Stimulated activated CD8-positive, alpha-beta memory T cell treated with anti-CD3 and anti-CD28 coated beads, Interleukin-12 subunit alpha, Interleukin-12 subunit beta, amount 100 ng/mL, for 1 hour (primary cell): ENCODE measurements around the gene FGF13.

Experiments used
- DNase-seq: peaks from one replicate; pipeline ENCODE4 v3.0.0-alpha.2; 2020; ENCODE audit warnings: low read depth

The FGF13 gene

GRCh38 chrX:138664016-138664415 lies 47.5 kb downstream of the FGF13 start:
- no peak for DNase-seq

GRCh38 chrX:138651494-138651893 lies 60.0 kb downstream of the FGF13 start:
- DNase-seq, result no peak

GRCh38 chrX:138648568-138648967 lies 62.9 kb downstream of the FGF13 start:
- no peak for DNase-seq

GRCh38 chrX:138638996-138639395 lies 72.5 kb downstream of the FGF13 start:
- no peak for DNase-seq
